Common myeloid progenitor, CD34-positive (primary cell): ENCODE measurements around the gene BLM.
A peak's percentile ranks its signal among the peaks of the same experiment; 100 is the strongest.

Experiments
- CTCF ChIA-PET: fragments of 350-600 bp; sonication (Branson Sonifier 250); formaldehyde crosslinking; loops from one replicate; lab custom pipeline; 2021; ENCODE audit warnings: antibody characterized with exemption; lab: Charles Lee
- POLR2A ChIA-PET: fragments of 350-600 bp; sonication (Branson Sonifier 250); formaldehyde crosslinking; loops from one replicate; lab custom pipeline; 2021; ENCODE audit warnings: antibody characterized with exemption; lab: Charles Lee
- DNase-seq, 3 donors: peaks; one replicate each; pipeline versions ENCODE4 v3.0.0 to v3.0.0-alpha.2; 2013
- H3K27ac ChIP-seq, 2 experiments: 1 replicate in 1 of 2; 2 replicates in 1 of 2; pipeline ENCODE4 v1.7.0; 2013; ENCODE audit warnings: inconsistent platforms in 2 of 2, low read length in 2 of 2, mild to moderate bottlenecking in 2 of 2, low read depth in 1 of 2, moderate library complexity in 1 of 2; ENCODE audit not compliant: severe bottlenecking in 2 of 2, insufficient read depth in 1 of 2, poor library complexity in 1 of 2
- H3K27me3 ChIP-seq, 5 experiments: replicated peaks in 2 of 5; 1 replicate in 3 of 5; 2 replicates in 2 of 5; pipeline versions ENCODE4 v1.6.1 to v1.7.0; 2013; ENCODE audit warnings: low read length in 4 of 5, mild to moderate bottlenecking in 2 of 5, moderate library complexity in 2 of 5, inconsistent platforms in 1 of 5; ENCODE audit not compliant: insufficient read depth in 5 of 5, control insufficient read depth in 4 of 5
- H3K36me3 ChIP-seq, 4 experiments: 1 replicate in 2 of 4; 2 replicates in 2 of 4; pipeline versions ENCODE4 v1.6.1 to v1.7.0; 2013; ENCODE audit warnings: low read length in 3 of 4, control low read depth in 1 of 4, mild to moderate bottlenecking in 1 of 4; ENCODE audit not compliant: control insufficient read depth in 4 of 4, insufficient read depth in 4 of 4
- H3K4me1 ChIP-seq, 4 experiments: 1 replicate in 3 of 4; 2 replicates in 1 of 4; pipeline versions ENCODE4 v1.6.1 to v1.7.1; 2013; ENCODE audit warnings: low read length in 3 of 4, mild to moderate bottlenecking in 3 of 4, control low read depth in 1 of 4, inconsistent platforms in 1 of 4, moderate library complexity in 1 of 4; ENCODE audit not compliant: control insufficient read depth in 4 of 4, insufficient read depth in 4 of 4; ENCODE audit errors: control extremely low read depth in 1 of 4
- H3K4me3 ChIP-seq, 7 experiments: 1 replicate in 4 of 7; 2 replicates in 3 of 7; pipeline versions ENCODE4 v1.5.1 to v1.7.0; 2013; ENCODE audit warnings: mild to moderate bottlenecking in 7 of 7, low read length in 6 of 7, moderate library complexity in 6 of 7, inconsistent platforms in 2 of 7, low read depth in 2 of 7, control low read depth in 1 of 7; ENCODE audit not compliant: insufficient read depth in 4 of 7, control insufficient read depth in 1 of 7; ENCODE audit errors: extremely low read depth in 1 of 7
- H3K9me3 ChIP-seq, 5 experiments: 1 replicate in 4 of 5; 2 replicates in 1 of 5; pipeline versions ENCODE4 v1.6.1 to v1.7.1; 2013; ENCODE audit warnings: low read length in 4 of 5, mild to moderate bottlenecking in 2 of 5, inconsistent platforms in 1 of 5, low read depth in 1 of 5, moderate library complexity in 1 of 5; ENCODE audit not compliant: control insufficient read depth in 4 of 5, insufficient read depth in 2 of 5; ENCODE audit errors: control extremely low read depth in 1 of 5
- WGBS: methylation state at CpG from one replicate; pipeline ENCODE4 v1.1.5; 2013; ENCODE audit not compliant: insufficient coverage; 5-methylcytosine and 5-hydroxymethylcytosine counted together

Gene BLM

DNA sequence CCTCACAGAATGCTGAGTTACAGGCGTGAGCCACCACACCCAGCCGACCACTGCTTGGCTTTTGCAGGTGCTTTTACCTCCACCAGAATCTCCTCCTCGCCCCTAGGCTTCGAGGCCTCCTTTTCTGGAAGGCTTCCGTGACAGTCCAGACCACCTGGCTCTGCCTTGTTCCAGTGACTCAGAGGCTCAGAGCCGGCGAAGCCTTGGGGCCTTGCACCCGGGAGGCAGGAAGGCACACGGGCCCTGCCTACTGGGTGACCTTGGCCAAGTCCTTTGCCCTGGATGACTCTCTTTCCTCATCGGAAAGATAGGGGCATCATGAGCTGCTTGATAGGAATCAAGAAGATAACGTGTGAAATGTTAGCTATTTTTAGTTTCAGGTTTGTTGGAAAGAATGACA lies 119.9 kb downstream of the BLM start:
- Histone ChIP-seq H3K9me3 (no peaks in the 10 kb centered on the region), H3K4me1 (peaks cover 4 to 48% (median 45%) of the 10 kb centered on the region in 4 experiments), H3K27ac (no peak overlapping the region), H3K27me3 (no peaks in the 10 kb centered on the region), H3K36me3 (no peaks in the 10 kb centered on the region), H3K4me3 (no peak overlapping the region)
- DNase-seq, result no peak
- POLR2A ChIA-PET, result no interaction called here
- WGBS, result 96% methylated on average over 10 of the region's 11 CpGs
- CTCF ChIA-PET, result interaction anchor here (0.9 to 4.7 kb wide), 7 partner anchors 9 to 94 kb away, joined by 3 to 28 read pairs (median 3); partner anchors contain the start of genes FES and FURIN

- no peaks in the 10 kb centered on the region for H3K9me3 ChIP-seq
- H3K4me1 ChIP-seq, result peaks cover 4 to 48% (median 45%) of the 10 kb centered on the region in 4 experiments
- peak; percentile 83 to 96 (median 96) for DNase-seq
- ChIA-PET CTCF (interaction anchor here (1.1 to 4.7 kb wide), 7 partner anchors 13 to 93 kb away, joined by 3 to 28 read pairs (median 5); partner anchors contain the start of genes FES and FURIN), POLR2A (interaction anchor here (0.8 to 1.5 kb wide), 5 partner anchors 8 to 33 kb away, joined by 3 to 6 read pairs (median 4); no protein-coding TSS in a partner anchor)
- peak overlapping the region in 2 of 7 experiments; percentile 31 to 40 for H3K4me3 ChIP-seq
- H3K36me3 ChIP-seq, result no peaks in the 10 kb centered on the region
- WGBS, result 3% methylated on average over 11 of the region's 15 CpGs
- no peaks in the 10 kb centered on the region for H3K27me3 ChIP-seq
- no peak overlapping the region for H3K27ac ChIP-seq
These were observed 121.0 kb downstream of the BLM start for GRCh38 chr15:90838139-90838538.

DNA sequence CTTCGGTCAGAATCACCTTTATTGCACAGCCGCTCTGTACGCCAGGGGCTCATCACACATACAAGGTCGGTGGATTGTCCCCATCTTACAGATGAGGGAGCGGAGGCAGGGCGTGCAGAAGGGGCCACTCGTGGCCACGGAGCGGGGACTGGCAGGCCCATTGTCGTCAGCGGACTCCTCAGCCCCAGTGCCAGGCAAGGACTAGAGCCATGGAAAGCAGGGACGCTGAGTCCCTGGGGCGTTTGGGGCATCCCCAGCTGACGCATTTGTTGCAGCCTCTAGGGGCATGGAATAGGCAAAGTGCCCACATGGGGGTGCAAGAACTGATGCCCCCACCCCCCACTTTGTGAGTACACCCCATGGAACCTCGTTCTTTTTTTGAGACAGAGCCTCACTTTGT lies 121.4 kb downstream of the BLM start:
- Histone ChIP-seq H3K4me3 (peak overlapping the region in 2 of 7 experiments; percentile 31 to 40), H3K27ac (no peak overlapping the region), H3K4me1 (peaks cover 4 to 48% (median 45%) of the 10 kb centered on the region in 4 experiments), H3K36me3 (peaks cover 0 to 3% (median 0%) of the 10 kb centered on the region in 4 experiments), H3K27me3 (no peaks in the 10 kb centered on the region), H3K9me3 (no peaks in the 10 kb centered on the region)
- ChIA-PET CTCF (interaction anchor here (1.1 to 4.7 kb wide), 9 partner anchors 11 to 99 kb away, joined by 3 to 28 read pairs (median 5); partner anchors contain the start of genes FES and FURIN), POLR2A (interaction anchor here (0.8 to 1.5 kb wide), 5 partner anchors 8 to 32 kb away, joined by 3 to 6 read pairs (median 4); no protein-coding TSS in a partner anchor)
- WGBS, result 80% methylated on average over 10 of the region's 15 CpGs
- no peak for DNase-seq

GRCh38 chr15:90839187-90840071 lies 122.3 kb downstream of the BLM start:
- Histone ChIP-seq H3K4me1 (peaks cover 4 to 52% (median 46%) of the 10 kb centered on the region in 4 experiments), H3K9me3 (no peaks in the 10 kb centered on the region), H3K4me3 (peak overlapping the region in 6 of 7 experiments; percentile 45 to 77 (median 58)), H3K36me3 (peaks cover 0 to 3% (median 0%) of the 10 kb centered on the region in 4 experiments), H3K27ac (peak overlapping the region; percentile 59 to 76), H3K27me3 (no peaks in the 10 kb centered on the region)
- DNase-seq, result peak; percentile 65 to 89 (median 86)
- ChIA-PET CTCF (interaction anchor here (0.7 to 4.7 kb wide), 14 partner anchors 9 to 433 kb away, joined by 3 to 28 read pairs (median 5); partner anchors contain the start of genes FES and FURIN), POLR2A (interaction anchor here (0.6 to 1.9 kb wide), 8 partner anchors 10 to 46 kb away, joined by 3 to 7 read pairs (median 4); no protein-coding TSS in a partner anchor)
- WGBS, result 12% methylated on average over 17 of the region's 19 CpGs

GRCh38 chr15:90840157-90840855 lies 123.2 kb downstream of the BLM start:
- ChIA-PET POLR2A (interaction anchor here (1.0 to 1.9 kb wide), 4 partner anchors 12 to 31 kb away, joined by 3 to 7 read pairs (median 6); no protein-coding TSS in a partner anchor), CTCF (interaction anchor here (1.2 to 4.7 kb wide), 9 partner anchors 10 to 77 kb away, joined by 4 to 28 read pairs (median 6); partner anchors contain the start of genes FES and FURIN)
- Histone ChIP-seq H3K27me3 (no peaks in the 10 kb centered on the region), H3K4me1 (peaks cover 4 to 60% (median 52%) of the 10 kb centered on the region in 4 experiments), H3K36me3 (peaks cover 0 to 3% (median 0%) of the 10 kb centered on the region in 4 experiments), H3K9me3 (no peaks in the 10 kb centered on the region), H3K27ac (peak overlapping the region; percentile 59 to 76), H3K4me3 (peak overlapping the region in 5 of 7 experiments; percentile 52 to 77 (median 59))
- DNase-seq, result no peak
- WGBS, result 90% methylated on average over 17 of the region's 18 CpGs

- POLR2A ChIA-PET, result interaction anchor here (1.9 kb wide), 1 partner anchor 18 kb away, joined by 6 read pairs; no protein-coding TSS in a partner anchor
- peak; percentile 63 to 88 (median 81) for DNase-seq
- Histone ChIP-seq H3K9me3 (no peaks in the 10 kb centered on the region), H3K27me3 (no peaks in the 10 kb centered on the region), H3K36me3 (peaks cover 0 to 3% (median 0%) of the 10 kb centered on the region in 4 experiments), H3K4me3 (peak overlapping the region in 3 of 7 experiments; percentile 6 to 22 (median 16)), H3K27ac (peak overlapping the region in 1 of 2 experiments; percentile 76), H3K4me1 (peaks cover 4 to 66% (median 55%) of the 10 kb centered on the region in 4 experiments)
- WGBS, result 60% methylated on average over 2 of the region's 8 CpGs
- CTCF ChIA-PET, result interaction anchor here (1.7 to 4.7 kb wide), 4 partner anchors 10 to 44 kb away, joined by 8 to 28 read pairs (median 18); partner anchors contain the start of gene FES
These were observed 123.8 kb downstream of the BLM start for GRCh38 chr15:90840954-90841353.
